LNCaP clone FGC (cell line): ENCODE measurements around the gene RTL10.

Source experiments
- DNase-seq: peaks from one replicate; pipeline ENCODE4 v3.0.0-alpha.2; 2011; ENCODE audit warnings: low read depth
- H3K4me3 ChIP-seq: 2 replicates; pipeline ENCODE4 v1.5.1; 2011; ENCODE audit warnings: mild to moderate bottlenecking, low read depth, low read length, control low read depth
- TF ChIP-seq, protein P1 (sequence below): IDR thresholded peaks from 2 replicates; pipeline ENCODE4 v1.5.1; 2012; ENCODE audit warnings: mild to moderate bottlenecking; ENCODE audit not compliant: control insufficient read depth, insufficient read depth; ENCODE audit errors: extremely low read depth

The RTL10 gene

GRCh38 chr22:19879246-19879570 lies 24.5 kb upstream of the RTL10 start:
- no peak for DNase-seq
- TF ChIP-seq, protein P1, sequence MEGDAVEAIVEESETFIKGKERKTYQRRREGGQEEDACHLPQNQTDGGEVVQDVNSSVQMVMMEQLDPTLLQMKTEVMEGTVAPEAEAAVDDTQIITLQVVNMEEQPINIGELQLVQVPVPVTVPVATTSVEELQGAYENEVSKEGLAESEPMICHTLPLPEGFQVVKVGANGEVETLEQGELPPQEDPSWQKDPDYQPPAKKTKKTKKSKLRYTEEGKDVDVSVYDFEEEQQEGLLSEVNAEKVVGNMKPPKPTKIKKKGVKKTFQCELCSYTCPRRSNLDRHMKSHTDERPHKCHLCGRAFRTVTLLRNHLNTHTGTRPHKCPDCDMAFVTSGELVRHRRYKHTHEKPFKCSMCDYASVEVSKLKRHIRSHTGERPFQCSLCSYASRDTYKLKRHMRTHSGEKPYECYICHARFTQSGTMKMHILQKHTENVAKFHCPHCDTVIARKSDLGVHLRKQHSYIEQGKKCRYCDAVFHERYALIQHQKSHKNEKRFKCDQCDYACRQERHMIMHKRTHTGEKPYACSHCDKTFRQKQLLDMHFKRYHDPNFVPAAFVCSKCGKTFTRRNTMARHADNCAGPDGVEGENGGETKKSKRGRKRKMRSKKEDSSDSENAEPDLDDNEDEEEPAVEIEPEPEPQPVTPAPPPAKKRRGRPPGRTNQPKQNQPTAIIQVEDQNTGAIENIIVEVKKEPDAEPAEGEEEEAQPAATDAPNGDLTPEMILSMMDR = no peak
- no peak overlapping the region for H3K4me3 ChIP-seq

DNA sequence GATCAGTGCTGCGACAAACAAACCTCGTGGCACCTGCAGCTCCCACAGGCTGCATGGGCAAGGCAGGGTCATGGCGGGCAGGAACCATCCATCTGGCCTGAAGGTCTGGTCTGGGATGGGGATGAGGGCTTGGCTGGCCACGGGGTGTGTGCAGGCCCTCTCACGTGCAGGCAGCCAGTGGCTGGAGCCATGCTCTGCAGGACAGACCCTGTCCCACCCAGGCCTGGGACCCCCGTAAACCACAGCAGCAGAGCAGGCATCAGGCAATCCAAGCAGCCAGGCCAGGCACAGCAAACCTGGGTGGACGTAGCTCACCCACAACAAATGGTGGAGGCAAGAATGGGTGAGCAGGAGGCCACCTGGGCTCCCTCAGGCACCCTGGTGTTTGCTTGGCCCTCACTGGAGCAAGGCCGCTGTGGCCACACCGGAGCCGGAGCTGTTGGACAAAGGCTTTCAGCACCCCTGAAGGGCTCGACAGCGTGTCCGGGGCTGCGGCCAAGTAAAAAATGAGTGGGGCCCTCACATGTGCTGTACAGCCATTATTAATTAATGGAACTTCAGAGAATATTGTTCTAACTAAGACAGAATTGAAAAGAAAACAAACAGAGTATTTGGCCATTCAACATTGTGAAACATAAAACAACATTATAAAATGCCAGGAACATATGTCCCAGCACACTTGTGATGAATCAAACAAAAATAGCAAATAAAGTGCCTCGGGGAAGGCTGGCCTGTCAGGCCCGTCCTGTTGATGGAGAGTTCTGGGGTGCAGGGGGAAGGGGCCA lies 24.0 kb upstream of the RTL10 start:
- H3K4me3 ChIP-seq = no peak overlapping the region
- DNase-seq = no peak
- TF ChIP-seq, protein P1 = no peak

- DNase-seq = no peak
- H3K4me3 ChIP-seq = no peak overlapping the region
Measured at GRCh38 chr22:19877626-19878339, 23.1 kb upstream of the RTL10 start.

DNA sequence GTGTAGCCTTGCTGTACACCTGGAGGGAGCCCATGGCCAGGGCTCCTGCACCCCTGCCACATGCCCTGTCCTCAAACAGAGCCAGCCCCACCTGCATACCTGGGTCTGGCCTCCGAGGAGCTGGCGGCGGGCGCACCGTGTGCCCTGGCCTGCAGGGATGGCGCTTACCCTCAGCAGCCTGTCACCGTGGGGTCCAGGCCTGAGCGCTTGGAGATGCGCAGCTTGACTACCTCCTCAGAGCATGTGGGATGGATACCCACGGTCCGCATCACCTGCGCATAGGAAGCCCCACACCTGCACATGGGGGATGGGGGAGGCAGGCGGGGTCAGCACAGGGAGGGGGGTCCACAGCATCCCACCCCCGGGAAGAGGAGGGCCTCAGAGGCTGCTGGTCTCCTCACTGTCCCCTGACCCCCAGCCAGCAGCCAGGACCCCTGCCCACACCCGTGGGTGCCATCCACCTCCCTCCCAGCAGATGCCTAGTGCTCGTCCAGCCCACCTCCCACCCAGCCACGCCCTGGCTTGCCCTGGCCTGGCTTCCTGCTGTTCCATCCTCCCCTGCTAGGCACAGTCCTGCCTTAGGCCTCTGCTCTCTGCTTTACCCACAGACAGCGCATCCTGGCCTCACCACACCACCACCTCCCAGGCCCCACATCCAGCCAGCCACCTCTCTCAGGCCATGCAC lies 22.4 kb upstream of the RTL10 start:
- DNase-seq = no peak
- TF ChIP-seq, protein P1 = no peak
- H3K4me3 ChIP-seq = no peak overlapping the region

More at GRCh38 chr22:19877626-19878339, 23.1 kb upstream of the RTL10 start:
- TF ChIP-seq, protein P1 = no peak

DNA sequence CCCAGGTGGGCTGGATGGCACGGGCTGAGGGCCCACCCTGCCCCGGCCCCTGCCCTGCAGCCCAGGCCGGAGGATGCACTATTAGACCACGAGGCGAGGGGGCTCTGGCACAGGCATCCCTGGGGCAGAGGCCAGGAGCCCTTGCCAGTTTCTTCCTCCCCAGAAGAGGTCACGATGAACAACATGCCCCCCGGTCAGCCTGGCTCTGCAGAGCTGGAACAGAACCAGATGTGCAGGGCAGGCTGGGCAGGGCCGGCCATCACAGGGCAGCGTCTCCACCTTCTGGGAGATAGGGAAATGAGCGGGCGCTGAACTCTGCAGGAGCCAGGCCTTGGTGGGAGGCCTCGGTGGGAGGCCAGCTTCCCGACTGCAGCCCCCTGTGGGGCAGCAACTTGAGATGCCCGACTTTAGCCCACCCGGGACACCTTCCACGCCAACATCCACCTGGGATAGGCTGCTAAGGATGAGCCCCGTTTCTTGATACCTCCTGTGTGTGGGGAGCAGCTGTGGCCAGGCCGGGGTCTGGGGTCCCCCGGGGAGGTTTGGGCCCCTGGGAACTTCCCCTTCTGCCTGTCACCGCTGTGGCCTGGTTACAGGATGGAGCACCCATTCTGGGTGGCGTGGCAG lies 21.8 kb upstream of the RTL10 start:
- H3K4me3 ChIP-seq = no peak overlapping the region
- DNase-seq = no peak

More for the DNA sequence above, 21.8 kb upstream of the RTL10 start:
- TF ChIP-seq, protein P1 = 0 out of 2 replicates have a peak, but pooled peaks have one; percentile 4
